CD4-positive, alpha-beta T cell treated with Interleukin-15 for 1 hour (primary cell): ENCODE measurements around the gene RSPRY1.
A peak's percentile ranks its signal among the peaks of the same experiment; 100 is the strongest.

ENCODE experiments used
- DNase-seq: peaks from one replicate; pipeline ENCODE4 v3.0.0-alpha.2; 2020

Gene RSPRY1

DNA sequence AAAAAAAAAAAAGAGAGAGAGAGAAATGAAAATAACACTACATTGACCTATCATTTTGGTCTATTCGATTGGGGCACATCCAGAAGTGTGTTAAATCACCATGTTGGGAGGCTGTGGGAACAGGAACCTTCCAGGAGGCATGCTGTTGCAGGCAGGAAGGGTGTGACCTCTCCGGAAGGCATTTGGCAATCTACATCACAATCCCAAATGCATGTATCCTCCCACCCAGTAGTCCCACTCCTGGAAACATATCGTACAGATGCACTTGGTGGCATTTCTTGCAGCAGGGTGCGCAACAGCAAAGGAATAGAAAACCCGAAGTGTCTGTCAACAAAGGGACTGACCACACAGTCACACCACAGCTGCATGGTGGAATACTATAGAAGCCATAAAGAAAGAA is 90.5 kb downstream of the RSPRY1 start:
- DNase-seq = no peak

DNA sequence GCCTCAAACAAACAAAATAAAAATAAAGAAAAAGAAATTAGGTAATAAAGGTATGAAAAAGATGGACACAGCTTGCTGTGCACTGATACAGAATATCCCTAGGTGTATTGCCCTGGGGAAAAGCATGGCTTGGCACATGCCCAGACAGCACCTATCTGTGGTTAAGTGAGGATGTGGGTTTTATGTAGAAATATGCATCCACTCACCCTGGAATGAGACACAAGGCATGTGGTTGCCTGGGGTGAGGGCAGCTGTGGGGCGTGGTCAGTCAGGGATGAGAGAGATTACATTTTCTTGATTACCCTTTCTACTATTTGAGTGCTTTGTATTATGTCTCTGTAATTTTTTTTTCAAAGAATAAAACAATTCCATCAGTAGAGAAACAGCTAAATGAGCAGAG is 91.5 kb downstream of the RSPRY1 start:
- DNase-seq = peak; percentile 53

DNA sequence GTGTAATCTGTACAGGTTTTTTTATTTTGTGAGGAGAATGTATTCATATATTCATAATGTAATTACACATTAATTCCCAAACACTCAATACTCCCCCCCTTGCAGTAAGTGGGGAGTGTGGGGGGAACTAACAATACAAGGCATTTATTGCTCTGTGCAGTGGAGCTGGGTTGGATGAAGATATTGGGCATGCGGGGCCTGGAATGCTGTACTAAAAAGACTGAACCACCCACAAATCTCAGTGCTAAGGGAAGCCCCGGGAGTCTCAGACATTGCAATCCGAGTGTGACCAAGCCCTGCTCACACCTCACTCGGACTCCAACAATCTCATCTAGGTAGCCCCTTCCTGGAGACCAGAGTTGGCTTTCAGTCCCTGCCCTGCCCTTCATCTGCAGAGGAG is 92.4 kb downstream of the RSPRY1 start:
- no peak for DNase-seq

DNA sequence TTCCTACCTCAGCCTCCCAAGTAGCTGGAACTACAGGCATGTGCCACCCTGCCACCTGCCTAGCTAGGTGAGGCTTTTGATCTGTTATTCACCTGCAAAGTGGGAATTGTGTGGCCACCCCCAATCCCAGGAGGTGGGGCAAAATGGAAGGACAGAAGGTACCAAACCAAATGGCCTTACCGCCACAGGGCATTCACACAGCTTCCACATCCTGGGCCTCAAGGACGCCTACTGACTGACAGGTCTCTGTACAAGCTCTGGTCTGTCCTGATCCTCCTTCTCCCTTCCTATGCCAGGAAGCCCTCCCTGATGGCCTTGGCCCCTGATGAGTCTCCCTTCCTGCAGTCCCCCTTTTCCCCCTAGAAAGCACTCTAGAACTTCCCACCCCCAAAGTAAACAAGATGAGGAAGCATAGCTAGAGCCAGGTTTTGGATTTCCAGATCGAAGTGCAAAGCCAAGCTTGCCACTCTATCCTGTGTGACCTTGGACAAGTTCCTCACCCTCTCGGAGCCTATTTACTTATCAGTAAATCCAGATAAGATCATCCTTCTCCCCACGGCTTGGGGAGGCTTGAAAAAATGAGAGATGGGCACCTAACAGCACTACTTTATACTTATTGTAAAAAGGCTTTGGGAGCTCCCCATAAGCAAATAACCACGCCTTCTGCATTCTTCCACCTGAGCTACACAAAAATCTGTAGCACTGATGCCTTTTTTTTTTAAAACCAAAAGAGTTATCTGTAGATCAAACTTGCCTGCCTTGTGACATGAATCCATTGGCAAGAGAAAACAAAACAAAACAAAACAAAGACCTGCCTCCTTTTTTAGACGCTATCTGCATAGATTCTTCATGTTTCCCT is 93.9 kb downstream of the RSPRY1 start:
- no peak for DNase-seq

DNA sequence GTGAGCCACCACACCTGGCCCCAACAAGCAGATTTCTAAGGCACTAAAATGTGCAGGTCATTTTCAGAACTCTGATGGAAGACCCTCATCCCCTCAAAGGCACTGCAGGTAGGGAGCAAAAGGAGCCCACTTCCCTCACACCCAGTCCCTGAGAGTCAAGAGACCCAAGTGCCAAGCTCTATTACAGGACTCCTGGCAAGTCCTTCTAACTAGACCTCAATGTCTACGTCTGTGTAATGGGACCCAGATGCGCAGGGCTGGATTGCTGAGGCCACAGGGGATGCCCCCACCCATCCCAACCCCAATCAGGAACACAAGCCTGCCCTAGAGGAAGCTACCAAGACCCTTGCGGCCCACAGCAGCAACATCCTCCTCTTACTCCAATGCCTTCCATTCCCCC is 95.7 kb downstream of the RSPRY1 start:
- no peak for DNase-seq

DNA sequence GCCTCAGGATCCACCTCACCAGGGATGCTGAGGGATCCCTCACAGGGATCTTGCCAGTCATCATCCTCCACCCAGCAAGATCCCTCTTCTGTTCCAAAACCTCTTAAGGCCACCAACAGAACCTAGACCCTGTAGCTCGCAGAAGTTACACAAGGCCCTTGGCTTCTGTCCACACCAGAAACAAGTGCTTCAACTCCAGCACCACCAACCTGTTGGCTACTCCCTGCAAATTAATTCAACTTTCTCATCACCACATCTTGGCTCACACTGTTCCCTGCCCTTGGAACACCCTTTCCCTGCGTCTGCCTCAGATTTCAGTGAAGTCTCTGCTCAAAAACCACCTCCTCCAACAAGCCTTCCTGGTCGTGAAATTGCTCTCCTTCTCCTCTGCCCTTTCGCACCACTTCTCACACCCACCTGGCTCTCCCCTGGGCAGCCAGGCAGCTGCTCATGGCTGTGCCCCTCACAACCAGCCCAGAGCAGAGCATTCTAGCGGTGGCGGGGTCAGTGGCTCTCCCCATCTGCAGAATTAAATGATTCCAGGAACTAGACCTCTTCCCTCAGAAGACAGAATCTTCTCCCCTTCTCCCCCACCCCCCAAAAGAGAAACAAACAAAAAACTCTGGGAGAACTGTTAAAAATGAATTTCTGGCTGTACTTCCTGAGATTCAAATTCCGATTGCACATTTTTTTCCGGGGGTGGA is 96.5 kb downstream of the RSPRY1 start:
- no peak for DNase-seq

DNA sequence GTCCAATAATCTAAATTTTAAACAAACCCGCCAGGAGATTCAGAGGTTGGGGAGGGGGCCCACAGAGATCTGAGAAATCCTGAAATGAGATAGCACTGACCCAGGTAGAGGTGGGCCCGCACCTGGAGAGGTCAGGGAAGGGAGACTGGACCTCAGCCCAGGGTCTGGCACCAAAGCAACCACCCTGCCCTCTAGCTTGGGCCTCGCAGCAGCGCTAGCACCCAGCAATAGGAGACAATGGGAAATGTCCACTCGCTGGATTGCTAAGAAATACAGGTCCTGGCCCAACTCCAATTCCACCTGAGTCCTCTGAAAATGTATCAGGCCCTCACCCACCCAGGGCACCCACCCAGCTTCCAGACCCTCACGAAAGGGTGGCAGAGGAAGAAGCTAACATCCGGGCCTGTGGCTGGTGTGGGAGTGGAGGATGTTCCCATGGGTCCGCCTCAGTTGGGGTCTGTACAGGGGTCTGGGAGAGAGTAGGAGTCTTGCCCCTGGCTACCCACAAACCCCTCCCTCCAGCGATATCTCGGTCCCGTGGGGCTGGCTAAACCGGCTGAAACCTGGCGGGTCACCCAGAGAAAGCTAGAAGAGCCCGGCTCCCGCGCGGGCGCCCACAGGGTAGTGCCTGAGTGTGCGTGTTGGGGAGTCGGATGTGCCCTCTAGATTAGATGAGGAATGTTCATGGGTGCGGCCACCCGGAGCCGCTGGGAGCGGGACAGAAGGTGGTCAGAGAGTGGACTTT is 97.3 kb downstream of the RSPRY1 start:
- no peak for DNase-seq

DNA sequence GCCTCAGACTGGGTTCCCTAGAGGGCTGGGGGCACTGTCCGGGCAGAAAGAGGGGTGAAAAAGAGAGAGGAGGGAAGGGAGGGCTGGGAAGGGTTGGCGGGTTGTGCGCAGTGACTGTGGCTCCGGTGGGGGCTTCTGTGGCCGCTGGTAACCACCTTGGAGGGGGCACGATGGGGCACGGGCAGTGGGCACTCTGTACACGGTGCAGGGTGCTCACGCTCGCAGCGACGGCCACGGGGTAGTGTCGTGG is 97.8 kb downstream of the RSPRY1 start:
- DNase-seq = no peak

DNA sequence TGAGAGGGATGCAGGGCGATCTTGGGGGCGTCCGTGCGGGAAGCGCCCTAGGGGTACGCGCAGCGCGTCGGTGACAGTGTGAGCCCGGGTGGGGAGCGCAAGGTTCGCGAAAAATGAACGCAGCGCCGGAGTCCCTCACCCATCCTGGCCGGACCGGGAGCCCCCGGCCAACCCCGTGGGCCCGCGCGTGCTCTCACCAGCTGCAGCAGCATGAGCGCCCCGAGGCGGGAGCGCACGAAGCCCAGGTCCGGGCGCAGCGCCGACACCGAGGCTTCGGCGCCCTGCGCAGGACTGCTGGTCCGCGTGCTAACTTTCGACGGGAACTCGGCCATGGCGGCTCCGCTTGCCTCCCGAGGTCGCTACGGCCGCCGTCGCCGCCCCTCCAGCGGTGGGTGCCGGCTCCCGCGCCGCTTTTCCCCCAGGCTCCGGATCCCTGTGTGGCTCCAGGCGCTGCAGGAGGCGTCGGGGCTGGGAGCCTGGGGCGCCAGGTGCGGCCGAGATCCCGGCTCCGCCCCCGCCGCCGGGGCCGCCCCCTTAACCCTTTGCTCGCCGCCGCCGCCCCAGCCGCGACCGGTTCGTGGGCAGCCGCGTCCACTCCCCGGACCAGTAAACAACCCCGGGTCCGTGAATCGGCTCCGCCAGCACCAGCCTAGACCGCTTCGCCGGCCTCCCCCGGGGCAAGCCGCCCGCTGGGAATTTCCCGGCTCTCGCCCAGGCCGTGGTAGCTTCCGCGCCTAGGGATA is 98.3 kb downstream of the RSPRY1 start, which contains the start of gene PLLP:
TSS of gene PLLP (minus strand) at position 464 of the 743 bp plus-strand sequence. CDS start at position 332, 132 bp downstream.
- no peak for DNase-seq

DNA sequence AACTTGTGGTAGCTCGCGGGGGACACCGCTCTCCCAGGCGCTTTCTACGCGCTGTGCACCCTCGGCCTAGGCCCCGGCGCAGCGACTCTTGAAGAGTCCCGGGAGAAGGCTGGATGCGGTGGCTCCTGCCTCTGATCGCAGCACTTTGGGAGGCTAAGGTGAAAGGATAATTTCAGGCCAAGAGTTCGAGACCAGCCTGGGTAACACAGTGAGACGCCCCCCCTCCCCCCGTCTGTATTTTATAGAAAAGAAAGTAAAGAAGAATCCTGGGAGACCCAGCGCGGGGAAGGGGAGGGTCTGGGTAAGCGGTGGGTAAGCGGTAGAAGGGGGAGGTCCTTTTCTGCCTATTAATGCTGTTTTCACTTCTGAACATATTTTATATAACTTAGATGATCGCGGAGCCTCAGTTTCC is 98.8 kb downstream of the RSPRY1 start:
- DNase-seq = no peak

DNA sequence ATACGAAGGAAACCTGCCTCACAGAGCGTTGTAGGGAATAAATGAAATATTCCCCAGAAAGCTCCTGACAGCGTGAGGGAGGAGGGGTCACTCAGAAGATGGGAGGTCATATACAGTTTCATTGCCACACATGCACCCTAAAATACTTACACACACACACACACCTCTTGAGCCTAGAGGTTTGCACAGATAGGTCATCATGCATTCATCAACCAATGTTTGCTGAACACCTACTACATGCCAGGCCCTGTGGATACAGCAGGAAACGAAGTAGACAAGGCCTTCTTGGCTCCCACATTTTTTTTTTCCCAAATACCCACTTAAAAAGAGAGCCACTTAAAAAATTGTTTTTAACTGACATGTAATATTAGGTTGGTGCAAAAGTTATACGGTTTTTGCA is 99.2 kb downstream of the RSPRY1 start:
- DNase-seq = no peak

DNA sequence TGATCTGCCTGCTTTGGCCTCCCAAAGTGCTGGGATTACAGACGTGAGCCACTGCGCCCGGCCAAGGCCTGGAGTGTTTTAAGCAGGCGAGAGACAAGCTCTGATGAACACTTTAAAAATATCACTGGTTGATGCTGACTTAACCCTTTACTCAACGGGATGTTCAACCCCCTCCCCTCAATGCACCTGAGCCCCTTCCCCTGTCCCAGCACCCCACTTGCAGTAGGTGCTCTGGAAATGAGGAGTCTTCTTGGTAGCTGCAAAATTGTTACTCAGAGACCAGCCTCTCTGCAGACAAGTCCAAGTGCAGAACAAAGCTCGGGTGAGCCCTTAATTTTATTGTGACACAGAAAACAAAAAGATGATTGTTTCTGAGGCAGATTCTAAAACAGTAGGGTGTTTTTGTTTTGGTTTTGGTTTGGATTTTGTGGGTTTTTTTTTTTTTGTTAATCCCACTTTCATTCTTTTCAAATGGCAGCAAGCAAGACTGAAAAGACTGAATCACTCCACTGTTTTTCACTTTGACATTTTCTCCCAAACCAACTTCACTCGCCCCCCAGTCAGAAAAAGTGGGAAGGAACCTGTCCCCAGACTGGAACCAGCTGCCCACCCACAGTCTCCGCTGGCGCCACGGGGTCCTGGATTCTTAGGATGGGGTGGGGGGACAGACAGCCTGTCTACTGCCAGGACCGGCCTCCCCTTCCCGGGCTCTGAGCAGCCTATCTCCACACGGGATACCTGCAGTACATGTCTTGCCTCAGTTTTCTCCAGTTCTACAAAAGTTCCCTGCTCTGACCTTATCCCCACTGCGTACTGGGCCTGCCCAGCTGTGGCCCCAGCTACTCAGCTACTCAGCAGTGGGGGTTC is 103.5 kb downstream of the RSPRY1 start:
- no peak for DNase-seq
